Stimulated activated CD4-positive, alpha-beta T cell treated with anti-CD3 and anti-CD28 coated beads, Interleukin-12 subunit alpha, Interleukin-12 subunit beta, amount 100 ng/mL, for 4 hours (primary cell): ENCODE results near the gene LTN1.
"Not testable (repeated sequence)": the region's sequence is repeated elsewhere in the genome, so short reads cannot be mapped to it uniquely, and the experiment has no call there.

Experiments
- DNase-seq: peaks from one replicate; pipeline ENCODE4 v3.0.0-alpha.2; 2020

The LTN1 gene, protein sequence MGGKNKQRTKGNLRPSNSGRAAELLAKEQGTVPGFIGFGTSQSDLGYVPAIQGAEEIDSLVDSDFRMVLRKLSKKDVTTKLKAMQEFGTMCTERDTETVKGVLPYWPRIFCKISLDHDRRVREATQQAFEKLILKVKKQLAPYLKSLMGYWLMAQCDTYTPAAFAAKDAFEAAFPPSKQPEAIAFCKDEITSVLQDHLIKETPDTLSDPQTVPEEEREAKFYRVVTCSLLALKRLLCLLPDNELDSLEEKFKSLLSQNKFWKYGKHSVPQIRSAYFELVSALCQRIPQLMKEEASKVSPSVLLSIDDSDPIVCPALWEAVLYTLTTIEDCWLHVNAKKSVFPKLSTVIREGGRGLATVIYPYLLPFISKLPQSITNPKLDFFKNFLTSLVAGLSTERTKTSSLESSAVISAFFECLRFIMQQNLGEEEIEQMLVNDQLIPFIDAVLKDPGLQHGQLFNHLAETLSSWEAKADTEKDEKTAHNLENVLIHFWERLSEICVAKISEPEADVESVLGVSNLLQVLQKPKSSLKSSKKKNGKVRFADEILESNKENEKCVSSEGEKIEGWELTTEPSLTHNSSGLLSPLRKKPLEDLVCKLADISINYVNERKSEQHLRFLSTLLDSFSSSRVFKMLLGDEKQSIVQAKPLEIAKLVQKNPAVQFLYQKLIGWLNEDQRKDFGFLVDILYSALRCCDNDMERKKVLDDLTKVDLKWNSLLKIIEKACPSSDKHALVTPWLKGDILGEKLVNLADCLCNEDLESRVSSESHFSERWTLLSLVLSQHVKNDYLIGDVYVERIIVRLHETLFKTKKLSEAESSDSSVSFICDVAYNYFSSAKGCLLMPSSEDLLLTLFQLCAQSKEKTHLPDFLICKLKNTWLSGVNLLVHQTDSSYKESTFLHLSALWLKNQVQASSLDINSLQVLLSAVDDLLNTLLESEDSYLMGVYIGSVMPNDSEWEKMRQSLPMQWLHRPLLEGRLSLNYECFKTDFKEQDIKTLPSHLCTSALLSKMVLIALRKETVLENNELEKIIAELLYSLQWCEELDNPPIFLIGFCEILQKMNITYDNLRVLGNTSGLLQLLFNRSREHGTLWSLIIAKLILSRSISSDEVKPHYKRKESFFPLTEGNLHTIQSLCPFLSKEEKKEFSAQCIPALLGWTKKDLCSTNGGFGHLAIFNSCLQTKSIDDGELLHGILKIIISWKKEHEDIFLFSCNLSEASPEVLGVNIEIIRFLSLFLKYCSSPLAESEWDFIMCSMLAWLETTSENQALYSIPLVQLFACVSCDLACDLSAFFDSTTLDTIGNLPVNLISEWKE (N-terminal part only)

DNA sequence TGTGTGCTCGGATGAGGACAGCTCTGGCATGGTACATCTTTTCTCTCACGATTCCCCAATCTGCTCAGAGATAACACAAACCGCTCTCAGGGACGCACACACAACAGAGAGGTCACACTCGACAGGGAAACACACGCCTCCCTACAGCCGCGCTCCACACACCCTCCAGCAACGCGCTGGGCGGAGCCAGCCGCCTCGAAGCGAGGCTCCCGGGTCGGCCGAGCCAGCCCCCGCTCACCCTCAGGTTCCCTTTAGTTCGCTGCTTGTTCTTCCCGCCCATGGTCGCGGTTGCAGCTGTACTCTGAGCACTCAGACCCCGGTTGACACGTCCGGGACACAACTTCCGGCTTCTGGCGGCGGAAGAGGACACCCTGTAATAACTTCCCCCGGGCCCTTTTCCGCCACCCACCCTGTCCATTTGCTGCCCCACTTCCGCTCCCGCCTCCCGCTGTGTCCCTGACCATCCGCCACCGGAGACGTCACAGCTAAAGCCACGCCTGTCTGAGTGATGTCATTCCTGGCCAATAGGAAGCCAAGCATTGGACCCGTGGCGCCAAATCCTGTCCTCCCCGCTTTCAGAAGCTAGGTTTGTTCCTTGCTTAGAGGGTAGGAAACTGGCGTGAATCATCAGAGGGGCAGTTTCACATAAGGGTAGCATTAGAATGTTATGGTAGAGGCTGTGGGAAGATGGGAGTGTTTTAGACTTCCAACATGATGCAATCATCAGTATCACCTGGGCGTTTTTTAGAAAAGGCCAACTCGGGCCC is at the start of gene LTN1:
LTN1 (minus strand) TSS at position 352 of the 767 bp plus-strand sequence; CDS start at position 280, 72 bp downstream.
- DNase-seq, result peak; percentile 96

DNA sequence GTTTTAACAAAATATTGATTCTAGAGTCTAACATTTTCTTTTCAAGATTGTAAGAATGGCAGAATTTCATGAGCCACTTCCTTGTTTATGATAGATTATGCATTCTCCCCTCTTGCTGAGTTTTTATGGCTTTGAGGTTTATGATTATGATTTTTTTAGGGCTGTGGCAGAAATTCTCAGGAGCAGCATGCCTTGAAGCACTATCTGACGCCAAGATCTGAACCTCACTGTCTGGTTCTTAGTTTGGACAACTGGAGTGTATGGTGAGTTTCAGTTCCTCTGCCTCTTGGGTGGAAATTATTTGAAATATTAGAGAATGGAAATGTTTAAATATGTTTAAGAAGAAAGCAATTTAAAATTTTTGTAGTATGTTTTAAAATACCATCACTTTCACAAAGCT is 42.0 kb upstream of the LTN1 start:
- DNase-seq, result no peak

DNA sequence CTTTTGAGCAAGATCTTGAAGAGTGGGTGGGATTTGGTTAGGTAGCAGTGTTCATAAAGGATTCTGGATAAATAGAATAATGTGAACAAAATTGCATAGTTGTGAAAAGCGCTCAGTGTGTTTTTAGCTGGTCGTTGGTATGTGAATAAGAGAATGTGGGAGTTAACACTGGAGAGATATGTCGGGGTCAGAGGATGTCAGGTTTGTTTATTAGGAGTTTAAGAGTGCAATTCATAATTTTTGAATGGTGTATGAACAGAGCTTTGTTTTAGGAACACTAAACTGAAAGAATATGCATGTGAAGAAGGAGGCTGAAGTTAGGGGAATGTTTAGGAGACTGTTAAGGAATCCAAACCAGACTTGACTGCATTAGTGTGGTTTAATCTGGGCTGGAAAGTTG is 41.2 kb upstream of the LTN1 start:
- no peak for DNase-seq

GRCh38 chr21:29033301-29033700 is 40.6 kb upstream of the LTN1 start:
- DNase-seq, result no peak

GRCh38 chr21:29030909-29031308 is 38.2 kb upstream of the LTN1 start:
- no peak for DNase-seq

- no peak for DNase-seq
These were observed 36.8 kb upstream of the LTN1 start for GRCh38 chr21:29029524-29029923.

GRCh38 chr21:29025328-29025713 is 32.6 kb upstream of the LTN1 start:
- no peak for DNase-seq

DNA sequence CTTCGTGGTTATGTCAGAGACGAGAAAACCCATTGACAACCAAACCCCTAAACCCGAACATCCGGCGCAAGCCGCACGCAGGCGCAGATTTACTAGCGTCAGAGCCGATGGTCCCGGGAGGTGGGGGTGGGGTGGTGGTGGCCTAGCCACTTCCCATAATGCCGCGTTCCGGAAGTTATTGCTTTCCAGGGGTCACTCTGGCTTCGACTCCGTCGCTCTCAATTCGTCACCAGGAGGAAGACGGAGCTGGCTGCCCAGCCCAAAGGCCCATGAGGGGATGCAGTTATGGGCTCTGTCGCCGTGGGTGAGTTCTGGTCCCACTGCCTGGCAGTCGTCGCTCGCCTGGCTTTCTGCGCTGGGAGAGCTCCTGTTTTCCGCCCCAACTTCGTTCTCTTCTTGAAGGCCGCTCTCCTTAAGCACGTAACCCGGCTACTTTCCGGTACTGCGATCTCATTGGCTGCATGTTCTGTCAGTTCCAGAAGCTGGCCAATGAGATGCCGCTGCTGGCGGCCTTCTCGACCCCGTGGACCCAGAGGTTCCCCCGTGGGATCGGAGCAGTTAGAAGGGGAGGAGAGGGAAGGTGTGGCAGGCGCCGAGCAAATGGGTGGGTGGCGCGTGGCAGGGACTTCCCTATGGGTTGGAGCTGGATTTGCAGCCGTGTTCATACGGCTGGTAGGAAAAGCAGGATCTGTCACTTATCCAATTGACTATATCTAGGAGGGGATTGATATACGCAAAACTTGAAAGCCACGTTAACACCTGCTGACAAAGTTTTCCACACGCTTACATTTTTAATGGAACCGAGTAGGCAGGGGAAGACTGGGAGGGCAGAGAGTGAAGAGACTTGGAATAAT is 32.0 kb upstream of the LTN1 start, which contains the start of gene USP16:
USP16 (plus strand) TSS at position 195 of the 854 bp plus-strand sequence. CDS start 3,246 bp downstream, outside the sequence.
- DNase-seq, result peak; percentile 89

- DNase-seq, result no peak
These were observed 29.5 kb upstream of the LTN1 start for GRCh38 chr21:29022166-29022565.

DNA sequence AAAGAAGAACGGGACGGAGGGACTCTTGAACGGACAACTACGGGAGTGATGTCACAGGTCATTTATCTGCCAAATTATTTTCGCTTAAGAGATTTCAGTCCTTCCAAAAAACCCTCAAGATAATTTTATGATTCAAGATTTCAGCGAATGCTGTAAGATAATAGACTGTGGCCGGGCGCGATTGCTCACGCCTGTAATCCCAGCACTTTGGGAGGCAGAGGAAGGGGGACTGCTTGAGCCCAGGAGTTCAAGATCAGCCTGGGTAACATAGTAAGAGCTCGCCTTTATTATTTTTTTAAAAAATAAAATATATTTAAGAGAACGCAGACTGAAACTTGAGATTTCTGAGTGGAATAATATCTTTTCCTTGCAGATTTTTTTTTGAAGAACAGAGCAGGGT is 25.9 kb upstream of the LTN1 start:
- no peak for DNase-seq

- no peak for DNase-seq
These were observed 25.1 kb upstream of the LTN1 start for GRCh38 chr21:29017639-29018237.

- not testable (repeated sequence) for DNase-seq
These were observed 18.6 kb upstream of the LTN1 start for GRCh38 chr21:29011236-29011635.

- DNase-seq, result no peak
These were observed 15.7 kb upstream of the LTN1 start for GRCh38 chr21:29008367-29008766.

- no peak for DNase-seq
These were observed 15.1 kb upstream of the LTN1 start for GRCh38 chr21:29007810-29008209.

DNA sequence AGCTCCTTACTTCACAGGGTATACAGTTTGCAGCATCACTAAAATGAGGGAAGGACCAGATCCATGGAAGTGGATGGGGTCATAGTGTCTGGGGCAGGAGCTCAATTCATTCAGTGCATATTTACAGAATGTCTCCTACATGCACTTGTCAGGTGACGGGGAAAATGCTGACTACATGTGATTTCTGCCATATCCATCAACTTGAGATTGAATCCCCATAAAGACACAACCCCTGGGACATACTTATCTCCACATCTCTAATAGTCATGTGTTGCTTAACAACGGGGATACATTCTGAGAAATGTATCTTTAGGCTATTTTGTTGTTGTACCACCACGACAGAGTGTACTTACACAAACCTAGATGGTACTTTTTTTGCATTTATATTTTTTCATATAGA is 14.5 kb upstream of the LTN1 start:
- no peak for DNase-seq

GRCh38 chr21:29005696-29006095 is 13.0 kb upstream of the LTN1 start:
- DNase-seq, result no peak

DNA sequence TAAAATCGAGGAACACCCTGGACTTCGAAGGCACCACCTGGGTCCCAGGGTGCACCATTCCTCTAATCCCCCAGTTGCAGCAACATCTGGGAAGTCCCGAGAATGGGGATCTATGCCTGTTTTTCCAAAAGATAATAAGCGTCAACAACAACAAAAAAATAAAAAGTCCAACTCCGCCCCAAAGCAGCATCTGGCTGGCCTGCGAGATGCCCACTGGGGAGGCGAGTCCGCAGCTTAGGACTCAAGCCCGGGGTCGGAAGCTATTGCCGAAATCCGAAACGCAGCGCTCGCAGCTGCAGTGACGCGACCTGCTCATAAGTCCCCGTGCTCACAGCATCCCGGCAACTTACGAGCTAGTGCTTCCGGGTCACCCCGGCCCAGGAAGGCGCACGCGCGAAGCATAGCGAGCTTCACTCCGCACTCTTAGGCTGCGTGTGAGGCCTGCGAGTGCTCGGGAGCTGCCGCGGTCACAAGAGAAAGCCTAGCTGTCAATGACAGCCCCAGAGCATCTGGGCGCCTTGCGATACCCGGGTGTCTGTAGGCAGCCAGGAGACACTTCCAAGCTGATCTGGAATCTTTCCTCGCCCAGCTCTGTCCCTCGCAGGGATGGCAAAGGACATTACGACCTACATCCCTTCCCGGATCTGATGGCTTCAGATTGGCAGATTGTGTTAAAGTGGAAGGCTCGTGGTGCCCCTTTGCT is 9.9 kb upstream of the LTN1 start:
- peak; percentile 92 for DNase-seq

DNA sequence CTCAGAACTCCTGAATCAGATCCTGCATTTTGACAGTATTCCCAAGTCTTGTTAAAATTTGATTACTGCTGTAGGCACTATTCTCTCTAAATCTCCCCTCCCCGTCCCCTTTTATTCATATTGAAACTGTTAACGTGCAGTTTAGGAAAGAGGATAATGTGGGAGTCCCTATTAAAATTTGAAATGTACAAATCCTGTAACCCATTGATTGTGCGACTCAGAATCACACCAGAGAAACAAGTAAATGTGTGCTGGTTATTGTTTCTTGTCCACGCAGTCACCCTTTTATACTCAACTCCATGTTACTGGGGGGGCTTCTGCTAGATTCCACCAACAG is 584 bp upstream of the LTN1 start:
- no peak for DNase-seq

GRCh38 chr21:28991861-28992525 is 684 bp downstream of the LTN1 start:
- DNase-seq, result no peak

- DNase-seq, result not testable (repeated sequence)
These were observed 4.5 kb downstream of the LTN1 start for GRCh38 chr21:28988146-28988545.
